Hepatocyte (in vitro differentiated cells): ENCODE measurements around the gene TBC1D32. TPM values are rescaled to one million over a fixed set of nuclear protein-coding genes. Genes with fewer than 3 reads are reported as not detected.

Experiments
- DNase-seq: peaks from one replicate; pipeline ENCODE4 v3.0.0-alpha.2; 2016; ENCODE audit warnings: low spot score
- H2AFZ ChIP-seq: fragments of 200-600 bp; sonication (generic); 2 replicates; pipeline ENCODE4 v1.6.0; 2016; ENCODE audit warnings: antibody characterized with exemption, mild to moderate bottlenecking
- H3K27ac ChIP-seq: fragments of 200-600 bp; sonication (generic); 2 replicates; pipeline ENCODE4 v1.5.1; 2016; ENCODE audit warnings: mild to moderate bottlenecking
- H3K27me3 ChIP-seq: fragments of 200-600 bp; sonication (generic); 2 replicates; pipeline ENCODE4 v1.6.1; 2016
- H3K36me3 ChIP-seq: fragments of 200-600 bp; sonication (generic); replicated peaks from 2 replicates; pipeline ENCODE4 v1.5.1; 2016; ENCODE audit warnings: low read depth; ENCODE audit not compliant: insufficient read depth
- H3K4me1 ChIP-seq: fragments of 200-600 bp; sonication (generic); 2 replicates; pipeline ENCODE4 v1.5.1; 2016; ENCODE audit warnings: mild to moderate bottlenecking, moderate library complexity; ENCODE audit not compliant: insufficient read depth
- H3K4me2 ChIP-seq: fragments of 200-600 bp; sonication (generic); 2 replicates; pipeline ENCODE4 v1.6.0; 2016
- H3K4me3 ChIP-seq: fragments of 200-600 bp; sonication (generic); 2 replicates; pipeline ENCODE4 v1.5.1; 2016; ENCODE audit warnings: mild to moderate bottlenecking
- H3K79me2 ChIP-seq: fragments of 200-600 bp; sonication (generic); 2 replicates; pipeline ENCODE4 v1.6.0; 2017; ENCODE audit warnings: mild to moderate bottlenecking
- H3K9me2 ChIP-seq: fragments of 200-600 bp; sonication (generic); replicated peaks from 2 replicates; pipeline ENCODE4 v1.6.0; 2017; ENCODE audit warnings: mild to moderate bottlenecking; ENCODE audit not compliant: insufficient read depth
- H3K9me3 ChIP-seq: fragments of 200-600 bp; sonication (generic); 2 replicates; pipeline ENCODE4 v1.5.1; 2016; ENCODE audit warnings: low read depth, mild to moderate bottlenecking
- H4K20me1 ChIP-seq: fragments of 200-600 bp; sonication (generic); 2 replicates; pipeline ENCODE4 v1.6.0; 2016; ENCODE audit warnings: mild to moderate bottlenecking; ENCODE audit not compliant: insufficient read depth, poor library complexity, severe bottlenecking
- CTCF ChIP-seq: fragments of 200-600 bp; sonication (generic); IDR thresholded peaks from 2 replicates; pipeline ENCODE4 v1.5.1; 2016; ENCODE audit warnings: antibody characterized with exemption, mild to moderate bottlenecking; ENCODE audit not compliant: poor library complexity
- EZH2 ChIP-seq: fragments of 200-600 bp; sonication (generic); IDR thresholded peaks from 2 replicates; pipeline ENCODE4 v1.6.1; 2016; ENCODE audit warnings: antibody characterized with exemption, mild to moderate bottlenecking, borderline replicate concordance
- EZH2phosphoT487 ChIP-seq: fragments of 200-600 bp; sonication (generic); IDR thresholded peaks from one replicate; pipeline ENCODE4 v1.6.1; 2018; ENCODE audit warnings: antibody characterized with exemption, mild to moderate bottlenecking, low read depth, moderate library complexity; ENCODE audit not compliant: unreplicated experiment, severe bottlenecking
- WGBS: methylation state at CpG from one replicate; pipeline ENCODE4 v1.1.6; 2016; ENCODE audit warnings: low lambda C conversion rate; ENCODE audit errors: missing lambda C conversion rate; 5-methylcytosine and 5-hydroxymethylcytosine counted together
- polyA plus RNA-seq: library from polyadenylated mRNA; unstranded; fragments of >200 nt; fragmentation: Nextera tagmentation; extraction: Ambion mirVana; gene quantifications from 2 replicates; pipeline ENCODE4 v1.2.1, GENCODE V29; 2016
- total RNA-seq: library from RNA; depleted of rRNA; stranded (reverse); fragments of >200 nt; gene quantifications from 2 replicates; pipeline ENCODE4 v1.2.3, GENCODE V29; 2014

Gene TBC1D32
- total and polyA plus RNA-seq, 2 experiments from 2014 or later: 3.7 to 9.9 TPM

DNA sequence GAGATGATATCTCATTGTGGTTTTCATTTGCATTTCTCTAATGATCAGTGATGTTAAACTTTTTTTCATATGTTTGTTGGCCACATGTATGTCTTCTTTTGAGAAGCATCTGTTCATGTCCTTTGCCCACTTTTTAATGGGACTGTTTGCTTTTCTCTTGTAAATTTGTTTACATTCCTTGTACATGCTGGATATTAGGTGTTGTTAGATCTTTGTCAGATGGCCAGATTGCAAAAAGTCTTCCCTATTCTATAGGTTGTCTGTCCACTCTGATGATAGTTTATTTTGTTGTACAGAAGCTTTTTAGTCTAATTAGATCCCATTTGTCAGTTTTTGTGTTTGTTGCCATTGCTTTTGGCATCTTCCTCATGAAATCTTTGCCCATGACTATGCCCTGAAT is 172.4 kb downstream of the TBC1D32 start:
- H4K20me1 ChIP-seq: no peaks in the 10 kb centered on the region
- no peak overlapping the region for H2AFZ ChIP-seq
- H3K79me2 ChIP-seq: no peaks in the 10 kb centered on the region
- TF ChIP-seq EZH2 (no peak), CTCF (no peak), EZH2phosphoT487 (no peak)
- H3K27ac ChIP-seq: no peak overlapping the region
- H3K4me1 ChIP-seq: no peaks in the 10 kb centered on the region
- no peak for DNase-seq
- no peaks in the 10 kb centered on the region for H3K36me3 ChIP-seq
- no peaks in the 10 kb centered on the region for H3K9me2 ChIP-seq
- no peak overlapping the region for H3K4me2 ChIP-seq
- H3K27me3 ChIP-seq: no peaks in the 10 kb centered on the region
- no peaks in the 10 kb centered on the region for H3K9me3 ChIP-seq
- H3K4me3 ChIP-seq: no peak overlapping the region

DNA sequence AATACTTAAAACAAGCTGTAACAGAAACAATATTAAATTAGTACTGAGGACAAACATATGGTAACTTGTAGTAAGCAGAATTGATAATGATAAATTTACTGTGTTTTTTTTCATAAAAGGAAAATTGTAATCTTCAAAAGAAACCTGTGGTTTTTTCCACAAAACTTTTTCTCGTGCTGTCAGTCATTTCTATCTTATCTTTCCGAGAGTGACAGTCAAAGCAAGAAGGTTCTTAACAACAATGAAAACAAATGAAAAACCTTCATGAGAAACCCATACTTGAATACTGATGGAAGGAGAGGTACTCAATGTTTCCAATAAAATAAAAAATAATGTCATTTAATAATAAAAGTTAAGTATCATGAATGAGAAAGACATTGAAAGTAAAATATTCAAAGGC is 174.0 kb downstream of the TBC1D32 start:
- Histone ChIP-seq H4K20me1 (no peaks in the 10 kb centered on the region), H3K27ac (no peak overlapping the region), H3K4me3 (no peak overlapping the region), H3K4me1 (no peaks in the 10 kb centered on the region), H3K4me2 (no peak overlapping the region), H3K9me2 (no peaks in the 10 kb centered on the region), H3K36me3 (no peaks in the 10 kb centered on the region), H3K27me3 (no peaks in the 10 kb centered on the region), H3K79me2 (no peaks in the 10 kb centered on the region), H2AFZ (no peak overlapping the region), H3K9me3 (no peaks in the 10 kb centered on the region)
- no peak for DNase-seq
- TF ChIP-seq CTCF: no peak
- no peak for TF ChIP-seq EZH2
- TF ChIP-seq EZH2phosphoT487: no peak
- WGBS: 95% methylated on average over 2 of the region's 2 CpGs

- Histone ChIP-seq H3K4me1 (no peaks in the 10 kb centered on the region), H3K79me2 (no peaks in the 10 kb centered on the region), H3K36me3 (no peaks in the 10 kb centered on the region), H3K27ac (no peak overlapping the region), H3K27me3 (no peaks in the 10 kb centered on the region), H2AFZ (no peak overlapping the region), H3K4me2 (no peak overlapping the region), H3K9me2 (no peaks in the 10 kb centered on the region), H4K20me1 (no peaks in the 10 kb centered on the region), H3K4me3 (no peak overlapping the region), H3K9me3 (no peaks in the 10 kb centered on the region)
- TF ChIP-seq CTCF (no peak), EZH2 (no peak), EZH2phosphoT487 (no peak)
- no peak for DNase-seq
Measured at GRCh38 chr6:121158891-121159290, 175.4 kb downstream of the TBC1D32 start.

- H2AFZ ChIP-seq: no peak overlapping the region
- no peak overlapping the region for H3K4me3 ChIP-seq
- H4K20me1 ChIP-seq: no peaks in the 10 kb centered on the region
- no peaks in the 10 kb centered on the region for H3K4me1 ChIP-seq
- no peaks in the 10 kb centered on the region for H3K27me3 ChIP-seq
- H3K4me2 ChIP-seq: no peak overlapping the region
- H3K9me3 ChIP-seq: no peaks in the 10 kb centered on the region
- no peak for DNase-seq
- no peak for TF ChIP-seq CTCF
- TF ChIP-seq EZH2: no peak
- TF ChIP-seq EZH2phosphoT487: no peak
- no peak overlapping the region for H3K27ac ChIP-seq
- no peaks in the 10 kb centered on the region for H3K9me2 ChIP-seq
- no peaks in the 10 kb centered on the region for H3K36me3 ChIP-seq
- no peaks in the 10 kb centered on the region for H3K79me2 ChIP-seq
Measured at GRCh38 chr6:121158438-121158837, 175.8 kb downstream of the TBC1D32 start.
